GM18499 (cell line): ENCODE data around the gene KISS1.
"Not testable (repeated sequence)": the region's sequence is repeated elsewhere in the genome, so short reads cannot be mapped to it uniquely, and the experiment has no call there.

Experiments
- ATAC-seq: cut with Tn5 transposase; IDR thresholded peaks from one replicate; pipeline ENCODE4 v1.9.1; 2021; ENCODE audit warnings: moderate number of reproducible peaks; ENCODE audit not compliant: insufficient read depth, unreplicated experiment

The KISS1 gene, protein sequence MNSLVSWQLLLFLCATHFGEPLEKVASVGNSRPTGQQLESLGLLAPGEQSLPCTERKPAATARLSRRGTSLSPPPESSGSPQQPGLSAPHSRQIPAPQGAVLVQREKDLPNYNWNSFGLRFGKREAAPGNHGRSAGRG

DNA sequence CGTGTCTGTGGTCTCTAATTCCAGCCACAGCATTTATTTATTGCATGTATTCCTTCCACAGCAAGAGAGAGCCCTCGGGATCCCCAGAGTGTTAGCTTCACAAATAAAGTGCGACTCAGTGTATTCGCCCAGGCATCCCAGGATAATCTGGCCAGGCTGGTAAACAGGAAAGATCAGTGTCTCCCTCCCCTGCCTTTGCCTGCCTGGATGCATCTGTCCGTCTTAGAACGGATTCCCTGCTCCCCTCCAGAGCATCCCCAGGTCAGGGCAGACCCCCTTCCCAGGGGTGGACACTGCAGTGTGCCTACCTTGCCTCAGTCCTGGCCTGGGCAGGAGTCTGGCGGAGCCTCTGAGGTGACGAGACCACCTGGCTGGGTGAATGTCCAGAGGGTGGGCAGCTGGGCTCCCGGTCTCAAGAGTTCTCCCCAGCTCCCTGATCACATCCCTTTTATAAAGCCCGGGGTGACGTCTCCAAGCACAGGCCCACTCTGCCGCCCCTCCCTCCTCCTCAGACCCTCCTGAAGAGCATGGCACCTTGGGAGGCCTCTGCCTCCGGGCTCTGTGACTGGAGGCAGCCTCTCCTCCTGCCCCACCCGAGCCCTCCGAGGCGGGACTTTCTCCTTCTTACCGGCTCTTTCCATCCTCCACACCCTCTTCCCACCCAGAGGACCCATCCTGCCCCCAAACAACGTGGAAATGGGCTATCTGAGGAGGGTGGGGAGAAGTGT lies at the start of gene KISS1:
Gene KISS1 (minus strand): TSS at position 424 of the 728 bp plus-strand sequence. CDS start 3,615 bp downstream, outside the sequence.
- no peak for ATAC-seq

DNA sequence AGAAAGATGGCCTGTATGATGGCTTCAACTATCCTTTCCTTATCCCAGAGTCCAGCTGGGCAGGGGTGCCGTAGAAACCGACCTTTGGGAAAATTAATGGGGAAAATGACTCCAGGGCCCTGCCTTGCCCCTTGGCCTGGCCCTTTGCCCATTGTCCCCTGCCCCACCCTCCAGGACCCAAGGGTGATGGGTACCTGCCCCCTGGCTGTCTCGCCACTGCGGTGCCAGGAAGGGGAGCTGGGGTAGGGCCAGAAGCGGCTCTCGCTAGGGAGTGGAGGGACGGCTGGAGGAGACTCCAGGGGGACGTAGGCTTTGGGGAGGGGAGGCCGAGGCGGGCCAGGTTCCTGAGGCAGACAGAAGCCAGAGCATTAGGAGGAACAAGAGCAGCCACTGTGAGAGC lies 46.6 kb upstream of the KISS1 start:
- ATAC-seq, result no peak

DNA sequence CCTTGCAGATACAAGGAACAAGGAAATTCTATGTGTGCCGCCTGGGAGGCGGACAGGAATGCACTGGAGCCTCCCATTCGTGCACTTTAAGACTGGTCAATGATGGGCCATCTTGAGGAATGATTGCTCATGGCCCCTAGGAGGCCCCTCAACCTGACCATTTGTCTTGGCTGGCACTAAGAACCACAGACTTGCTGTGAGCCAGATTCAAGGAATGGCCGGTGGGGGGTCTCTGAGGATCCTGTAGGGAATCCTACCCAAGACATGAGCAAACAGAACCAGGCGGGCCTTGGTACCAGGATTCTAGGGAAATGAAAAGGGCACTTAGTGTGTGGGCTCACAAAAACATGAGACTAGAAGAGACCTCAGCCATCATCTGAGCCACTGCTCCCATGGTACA lies 45.6 kb upstream of the KISS1 start:
- ATAC-seq, result no peak

DNA sequence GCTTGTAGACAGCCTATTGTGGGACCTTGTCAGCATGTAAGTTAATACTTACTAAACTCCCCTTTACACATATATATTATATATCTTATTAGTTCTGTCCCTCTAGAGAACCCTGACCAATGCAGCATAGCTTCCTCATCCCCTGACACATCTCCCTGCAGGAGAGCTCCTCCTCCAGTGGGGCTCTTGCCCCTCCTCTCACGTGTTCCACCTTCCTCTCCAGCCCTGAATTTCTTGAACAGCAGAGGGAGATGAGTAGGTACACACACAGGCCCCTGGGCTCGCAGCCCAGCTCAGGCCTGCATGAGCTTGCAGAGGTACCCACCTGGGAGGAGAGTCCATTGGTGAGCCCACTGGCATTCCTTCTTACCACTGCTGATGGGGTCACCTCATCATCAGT lies 44.8 kb upstream of the KISS1 start:
- ATAC-seq, result no peak

DNA sequence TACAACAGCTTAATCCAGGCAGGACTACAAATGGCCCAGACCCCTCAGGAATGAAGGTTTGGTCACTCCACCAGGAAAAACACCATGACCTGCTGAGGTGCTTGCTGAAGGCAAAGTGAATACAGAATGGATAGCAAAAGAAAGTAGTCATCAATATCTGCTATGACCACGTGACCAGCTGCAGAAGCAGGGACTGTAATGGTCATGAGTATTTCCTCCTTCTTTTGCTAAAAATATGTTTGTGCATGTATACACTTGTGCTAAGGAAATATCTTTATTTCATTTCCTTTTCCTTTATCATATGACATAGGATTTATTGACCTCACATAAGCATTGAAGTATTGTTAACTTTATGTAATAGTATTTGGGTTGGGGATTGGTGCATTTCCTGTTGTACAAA lies 43.9 kb upstream of the KISS1 start:
- no peak for ATAC-seq

DNA sequence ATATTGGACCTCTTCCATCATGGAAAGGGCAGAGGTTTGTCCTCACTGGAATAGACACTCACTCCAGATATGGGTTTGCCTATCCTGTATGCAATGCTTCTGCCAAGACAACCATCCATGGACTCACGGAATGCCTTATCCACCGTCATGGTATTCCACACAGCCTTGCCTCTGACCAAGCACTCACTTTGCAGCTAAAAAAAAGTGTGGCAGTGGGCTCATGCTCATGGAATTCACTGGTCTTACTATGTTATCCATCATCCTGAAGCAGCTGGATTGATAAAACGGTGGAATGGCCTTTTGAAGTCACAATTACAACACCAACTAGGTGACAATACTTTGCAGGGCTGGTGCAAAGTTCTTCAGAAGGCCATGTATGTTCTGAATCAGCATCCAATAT lies 43.1 kb upstream of the KISS1 start:
- ATAC-seq, result not testable (repeated sequence)

DNA sequence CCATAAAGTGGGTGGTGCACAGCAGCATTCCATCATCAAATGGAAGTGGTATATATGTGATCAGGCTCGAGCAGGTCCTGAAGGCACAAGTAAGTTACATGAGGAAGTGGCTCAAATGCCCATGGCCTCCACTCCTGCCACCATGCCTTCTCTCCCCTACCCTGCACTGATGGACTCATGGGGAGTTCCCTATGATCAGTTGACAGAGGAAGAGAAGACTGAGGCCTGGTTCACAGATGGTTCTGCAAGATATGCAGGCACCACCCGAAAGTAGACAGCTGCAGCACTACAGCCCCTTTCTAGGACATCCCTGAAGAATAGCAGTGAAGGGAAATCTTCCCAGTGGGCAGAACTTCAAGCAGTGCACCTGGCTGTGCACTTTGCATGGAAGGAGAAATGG lies 42.2 kb upstream of the KISS1 start:
- not testable (repeated sequence) for ATAC-seq

DNA sequence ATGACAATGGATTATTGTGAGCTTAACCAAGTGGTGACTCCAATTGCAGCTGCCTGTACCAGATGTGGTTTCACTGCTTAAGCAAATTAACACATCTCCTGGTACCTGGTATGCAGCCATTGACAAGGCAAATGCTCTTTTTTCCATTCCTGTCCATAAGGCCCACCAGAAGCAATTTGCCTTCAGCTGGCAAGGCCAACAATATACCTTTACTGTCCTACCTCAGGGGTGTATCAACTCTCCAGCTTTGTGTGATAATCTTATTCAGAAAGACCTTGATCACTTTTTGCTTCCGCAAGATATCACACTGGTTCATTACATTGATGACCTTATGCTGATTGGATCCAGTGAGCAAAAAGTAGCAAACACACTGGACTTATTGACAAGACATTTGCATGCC lies 41.2 kb upstream of the KISS1 start:
- not testable (repeated sequence) for ATAC-seq

DNA sequence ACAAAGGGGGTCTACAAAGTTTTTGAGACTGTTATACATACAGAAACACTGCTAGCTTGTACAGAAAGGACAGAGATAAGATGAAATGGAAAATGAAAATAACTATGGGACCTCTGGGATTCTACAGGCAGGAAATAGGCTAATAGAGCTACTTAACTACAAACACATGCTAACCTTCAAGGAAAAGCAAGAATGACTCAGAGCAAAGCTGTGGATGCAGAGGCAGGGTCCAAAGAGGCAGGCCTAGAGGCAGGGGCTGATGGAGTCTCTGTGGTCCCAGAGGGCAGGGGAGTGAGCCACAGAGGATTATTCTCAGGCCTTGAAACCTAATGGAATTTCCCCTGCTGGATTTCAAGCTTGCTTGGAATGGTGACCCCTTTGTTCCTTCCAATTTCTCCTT lies 36.2 kb upstream of the KISS1 start:
- no peak for ATAC-seq

DNA sequence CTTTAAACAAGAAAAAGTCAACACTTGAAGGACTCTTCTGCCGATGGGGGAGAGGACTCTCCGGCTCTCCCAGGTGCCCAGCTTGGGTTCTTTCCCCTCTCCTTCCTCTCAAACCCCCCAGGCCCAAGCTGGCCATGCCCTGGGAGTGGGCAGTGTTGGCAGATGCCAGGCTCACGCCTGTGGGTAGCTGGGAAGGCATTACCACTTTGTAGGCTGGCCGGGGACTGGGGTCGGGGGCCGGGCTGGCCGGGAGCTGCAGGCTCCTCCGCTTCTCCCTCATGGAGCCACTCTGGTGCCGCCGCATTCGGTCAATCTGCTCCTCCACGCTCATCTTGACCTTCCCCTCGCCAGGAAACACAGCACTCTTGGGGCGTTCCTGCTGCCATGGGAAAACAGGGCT lies 33.9 kb upstream of the KISS1 start:
- no peak for ATAC-seq

DNA sequence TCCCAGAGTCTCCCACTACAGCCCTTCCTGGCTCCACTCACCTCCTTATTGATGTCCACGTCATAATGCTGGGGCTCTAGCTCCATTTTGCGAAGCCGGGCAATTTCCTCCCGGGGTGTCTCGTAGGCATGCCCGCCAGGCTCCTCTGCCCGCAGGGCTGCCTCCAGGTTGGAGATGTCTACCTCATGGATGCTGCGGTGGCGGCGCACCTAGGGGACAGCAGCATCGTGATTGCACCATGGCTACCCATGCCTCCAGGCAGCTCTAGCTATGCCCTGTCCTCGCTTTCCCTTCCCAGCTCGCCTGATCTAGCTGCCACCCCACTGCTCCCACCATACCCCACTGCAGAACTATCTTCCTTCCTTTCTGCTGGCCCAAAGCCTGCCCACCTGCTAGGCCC lies 32.6 kb upstream of the KISS1 start:
- ATAC-seq, result no peak

DNA sequence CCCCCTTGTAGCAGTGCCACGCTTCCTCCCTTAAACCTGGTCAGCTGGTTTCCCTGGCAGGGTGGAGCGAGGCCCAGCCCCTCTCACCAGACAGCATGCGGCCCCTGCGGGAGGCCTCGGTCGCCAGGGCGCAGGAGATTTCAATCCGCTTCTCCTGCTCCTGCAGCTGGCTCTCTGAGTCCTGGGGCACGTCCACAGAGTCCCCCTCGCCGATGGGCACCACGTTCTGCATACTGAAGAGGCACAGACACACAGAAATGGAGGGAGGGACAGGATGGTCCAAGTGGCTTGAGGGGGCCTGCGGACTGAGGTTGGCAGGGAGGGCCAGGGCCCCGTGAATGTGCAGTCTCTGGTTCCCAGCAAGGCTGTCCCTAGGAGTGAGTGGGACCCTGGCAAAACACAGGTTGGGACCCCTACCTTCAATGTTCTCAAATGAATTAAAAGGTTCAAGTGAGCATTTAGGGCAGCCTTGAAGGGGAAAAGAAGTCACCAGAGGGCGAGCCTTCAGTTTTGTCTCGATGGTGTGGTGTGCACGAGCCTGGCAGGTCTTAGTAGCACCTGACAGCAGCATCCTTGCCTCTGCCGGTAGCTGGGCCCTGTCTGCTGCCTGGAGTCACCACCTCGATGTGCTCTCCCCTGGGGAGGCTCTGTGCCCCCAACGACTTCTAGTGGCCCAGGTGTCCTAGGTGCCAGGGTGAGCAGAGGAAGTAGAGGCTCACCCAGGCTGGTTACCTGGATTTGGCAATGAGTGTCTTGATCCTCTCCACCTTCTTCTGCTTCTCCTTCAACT lies 31.9 kb upstream of the KISS1 start:
- ATAC-seq, result no peak

DNA sequence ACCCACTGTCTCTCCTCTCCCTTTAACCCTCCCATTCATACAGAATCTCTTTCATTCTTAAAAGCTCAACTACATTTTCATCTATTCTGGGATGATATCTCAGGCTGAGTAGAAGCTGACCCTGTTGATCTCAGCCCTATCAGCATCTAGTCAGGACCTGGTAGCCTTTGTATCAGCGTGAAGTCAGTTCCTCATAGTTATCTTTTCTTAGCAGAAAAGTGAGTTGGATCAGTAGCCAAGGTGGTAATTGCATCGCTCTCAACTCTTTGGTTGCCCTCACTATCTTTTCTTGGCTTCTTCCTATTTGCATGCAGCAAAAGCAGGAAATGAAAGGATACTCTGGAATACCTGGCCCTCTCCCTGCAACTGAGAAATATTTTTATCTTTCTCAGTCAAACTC lies 31.1 kb upstream of the KISS1 start:
- no peak for ATAC-seq

DNA sequence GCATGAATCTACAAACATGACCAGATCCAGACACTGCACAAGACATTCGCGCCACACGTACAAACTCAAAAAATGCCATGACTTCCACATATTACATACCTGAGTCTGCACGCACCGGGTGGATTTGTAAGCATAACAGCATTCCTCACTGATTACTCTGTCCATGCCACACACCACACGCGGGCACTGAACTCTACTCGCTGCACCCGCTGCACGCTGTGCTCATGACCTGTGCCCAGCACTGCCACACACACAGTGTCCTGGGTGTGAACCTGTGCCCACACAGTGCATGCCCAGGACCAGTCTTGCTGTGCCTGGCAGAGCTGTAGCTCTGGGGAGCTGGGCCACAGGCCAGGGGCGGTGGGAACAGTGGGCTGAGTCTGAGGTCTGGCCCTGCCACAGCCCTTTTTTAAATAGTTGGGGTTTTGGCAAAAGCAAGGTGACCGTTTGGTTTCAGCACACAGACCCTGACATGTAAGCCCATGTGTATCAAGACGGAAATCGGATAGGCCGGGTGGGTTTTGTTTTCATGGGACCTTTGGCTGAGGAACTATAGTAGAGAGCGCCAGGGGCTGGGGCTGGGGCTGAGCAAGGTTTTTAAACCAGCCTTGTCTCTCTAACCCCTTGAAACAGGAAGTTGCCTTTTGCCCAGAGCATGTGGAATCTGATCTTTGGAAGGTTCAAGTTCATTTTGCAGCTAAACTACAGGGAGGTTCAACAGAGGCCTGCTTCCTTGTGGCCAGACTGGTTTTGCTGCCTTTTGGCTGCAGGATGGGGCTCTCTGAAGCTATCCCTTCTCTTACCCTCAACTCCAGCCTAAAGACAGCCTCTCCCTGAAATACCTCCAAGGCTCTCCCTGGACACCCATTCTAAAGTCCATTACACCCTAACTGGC lies 29.8 kb upstream of the KISS1 start:
- ATAC-seq, result no peak

DNA sequence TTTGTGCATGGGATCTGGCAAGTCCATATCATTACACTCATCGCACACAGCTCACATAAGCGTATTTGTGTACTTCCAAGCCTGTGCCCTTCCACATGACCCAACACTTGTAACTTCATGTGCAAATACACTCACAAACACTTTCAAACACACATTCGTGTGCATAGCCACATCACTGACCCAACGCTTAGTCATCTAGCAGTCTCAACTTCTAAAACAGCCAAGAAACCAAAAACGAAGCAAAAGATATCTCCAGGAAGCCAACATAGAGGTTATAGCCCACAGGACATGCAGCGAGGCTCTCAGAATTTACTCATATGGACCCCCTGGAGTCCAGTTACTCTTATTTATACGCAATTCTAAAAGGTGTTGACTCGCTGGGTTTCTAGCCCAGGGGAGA lies 28.4 kb upstream of the KISS1 start:
- no peak for ATAC-seq

DNA sequence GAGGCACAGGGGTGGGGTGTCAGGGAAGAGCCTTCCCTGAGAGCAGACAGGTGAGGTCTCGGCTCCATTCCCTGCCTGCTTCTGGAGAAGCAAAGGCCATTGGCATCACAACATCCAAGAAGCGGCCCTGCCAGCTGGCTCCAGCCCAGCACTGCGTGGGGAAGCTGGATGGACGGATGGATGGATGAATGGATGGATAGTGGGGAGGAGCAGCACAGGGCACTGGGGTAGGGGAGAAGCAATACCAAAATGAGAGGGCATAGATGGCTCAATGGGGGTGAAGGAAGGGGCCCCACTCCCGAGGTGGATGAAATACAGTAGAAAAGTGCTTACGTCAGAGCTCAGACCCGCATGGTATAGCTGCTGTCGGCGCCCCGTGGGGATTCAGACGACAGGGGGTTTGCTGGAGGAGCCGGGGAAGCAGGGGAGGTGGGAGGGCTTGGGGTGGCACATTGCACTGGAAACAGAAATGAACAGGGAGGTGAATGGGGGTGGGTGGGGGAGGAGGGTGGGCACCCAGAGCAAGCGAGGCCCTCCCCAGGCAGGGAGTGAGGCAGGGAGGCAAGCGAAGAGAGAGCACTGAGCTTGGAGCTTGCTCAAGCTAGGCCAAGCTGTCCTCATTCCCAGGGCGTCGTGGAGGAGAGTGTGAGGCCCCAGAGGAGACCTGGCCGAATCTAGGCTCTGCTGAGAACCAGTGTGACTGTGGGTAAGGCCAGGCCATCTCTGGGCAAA lies 27.0 kb upstream of the KISS1 start:
- ATAC-seq, result no peak

DNA sequence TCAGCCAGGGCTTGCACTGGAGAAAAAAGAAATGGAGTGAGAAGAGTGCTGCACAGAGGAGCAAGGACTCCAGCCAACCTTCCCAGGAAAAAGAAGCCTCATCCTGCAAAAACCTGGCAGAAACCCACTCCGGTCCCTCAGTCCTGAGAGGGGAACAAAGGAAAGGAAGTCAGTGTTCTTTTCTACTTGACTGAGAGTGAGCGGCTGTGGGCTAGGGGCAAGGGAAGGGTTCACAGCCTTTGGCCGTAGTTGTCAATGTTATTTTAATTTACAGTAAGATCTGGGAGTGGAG lies 26.4 kb upstream of the KISS1 start:
- ATAC-seq, result no peak

DNA sequence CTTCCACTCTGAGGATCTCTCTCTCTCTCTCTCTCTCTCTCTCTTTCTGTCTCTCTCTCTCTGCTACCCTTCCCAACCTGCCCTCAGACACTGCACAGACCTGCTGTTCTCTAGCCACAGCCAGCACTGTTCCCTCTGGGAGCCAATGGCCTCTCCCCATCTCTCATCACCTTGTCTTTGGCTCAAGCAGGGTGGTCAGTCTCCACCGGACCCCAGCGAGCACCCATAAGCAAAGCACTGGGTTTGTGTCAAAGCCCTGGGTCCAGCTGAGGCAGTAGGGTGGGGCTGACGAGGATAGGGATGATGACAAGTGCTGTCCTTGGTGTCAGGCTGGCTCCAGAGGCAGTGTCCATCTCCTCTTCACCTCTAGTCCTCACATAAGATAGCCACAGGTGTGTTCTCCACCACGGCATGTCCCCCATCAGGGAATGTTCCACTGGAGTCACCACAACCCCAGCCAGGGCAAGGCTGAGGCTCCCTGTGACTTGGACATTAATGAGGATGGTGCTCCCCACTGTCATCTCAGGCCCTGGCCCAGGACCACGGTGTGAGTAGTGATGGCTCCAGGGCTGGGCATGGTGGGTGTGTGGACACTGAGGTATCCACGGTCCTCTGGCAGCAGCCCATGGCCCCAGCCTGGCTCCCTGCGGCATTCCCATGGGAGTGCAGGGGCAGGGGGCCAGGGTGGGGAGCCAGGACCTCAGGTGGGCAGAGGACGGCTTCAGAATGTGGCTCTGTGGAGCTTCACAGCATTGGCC lies 25.9 kb upstream of the KISS1 start:
- ATAC-seq, result no peak

DNA sequence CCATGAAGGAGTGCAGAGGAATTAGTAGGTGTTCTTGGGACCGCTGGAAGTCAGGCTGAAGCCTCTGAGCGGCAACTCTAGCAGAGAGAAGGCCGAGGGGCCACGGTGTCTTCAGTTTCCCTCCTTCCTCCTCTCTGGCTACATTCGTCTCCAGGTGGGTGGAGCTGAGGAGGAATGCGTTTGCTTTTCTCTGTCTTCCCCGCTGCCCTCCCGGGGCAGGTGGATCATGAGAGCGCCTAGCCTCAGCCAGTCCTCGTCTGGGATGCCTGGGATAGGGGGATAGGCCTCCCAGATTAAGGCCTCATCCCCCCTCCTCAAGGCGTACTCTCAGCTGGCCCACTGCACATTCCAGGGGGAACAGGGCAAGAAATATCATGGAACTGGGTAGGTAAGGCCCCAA lies 25.0 kb upstream of the KISS1 start:
- ATAC-seq, result no peak
